ENCODE measurements around the gene MSRB1. TPM values are rescaled to one million over a fixed set of nuclear protein-coding genes. Genes with fewer than 3 reads are reported as not detected.

The MSRB1 gene
- total RNA-seq, 2 donors from 2014 or later = 20.6 to 23.5 TPM

- Histone ChIP-seq H3K27ac (ENCODE audit: low read depth, low read length) (peak within 1 kb of the TSS; percentile 12), H3K4me3 (ENCODE audit: low read length) (no peak within 1 kb of the TSS), H3K9ac (ENCODE audit: extremely low read depth, low read length, poor library complexity, severe bottlenecking) (no peak within 1 kb of the TSS), H3K27me3 (ENCODE audit: control insufficient read depth, insufficient read depth, low read length, poor library complexity, severe bottlenecking) (peaks cover 47% of the 10 kb centered on the region), H3K9me3 (ENCODE audit: control insufficient read depth, low read length) (no peaks in the 10 kb centered on the region), H3K36me3 (ENCODE audit: control insufficient read depth, insufficient read depth, low read length) (peaks cover 29% of the 10 kb centered on the region), H3K4me1 (ENCODE audit: control insufficient read depth, insufficient read depth, low read length) (no peaks in the 10 kb centered on the region)
- TF ChIP-seq CTCF (conservative IDR thresholded peaks at IDR 0.05) = no peak
- Mint-ChIP-seq H3K36me3 (ENCODE audit: low read depth) (peaks cover 3% of the 10 kb centered on the region), H3K9me3 (no peaks in the 10 kb centered on the region), H3K4me3 (peak within 1 kb of the TSS; percentile 9), H3K4me1 (peaks cover 5% of the 10 kb centered on the region), H3K27me3 (ENCODE audit: insufficient read depth) (peaks cover 41% of the 10 kb centered on the region), H3K27ac (no peak within 1 kb of the TSS)
- WGBS, 2 experiments (ENCODE audit: insufficient coverage in 1 of 2, insufficient read length in 1 of 2) = 60 to 71% methylated on average over 1 to 6 of the region's 6 CpGs
- no peak for DNase-seq
These were observed 38.4 kb upstream of the MSRB1 start, which contains the start of gene NOXO1 for GRCh38 chr16:1981398-1981836. NOXO1 (minus strand) TSS chr16:1981469; CDS start chr16:1981179, 290 bp downstream.

GRCh38 chr16:1980770-1981087 lies 37.7 kb upstream of the MSRB1 start:
- H3K9ac ChIP-seq (ENCODE audit: extremely low read depth, low read length, poor library complexity, severe bottlenecking) = no peak overlapping the region
- no peak for TF ChIP-seq CTCF (conservative IDR thresholded peaks at IDR 0.05)
- H3K27ac Mint-ChIP-seq = no peak overlapping the region
- peaks cover 5% of the 10 kb centered on the region for H3K4me1 Mint-ChIP-seq
- H3K27me3 Mint-ChIP-seq (ENCODE audit: insufficient read depth) = peaks cover 41% of the 10 kb centered on the region
- no peaks in the 10 kb centered on the region for H3K4me1 ChIP-seq (ENCODE audit: control insufficient read depth, insufficient read depth, low read length)
- no peaks in the 10 kb centered on the region for H3K9me3 Mint-ChIP-seq
- 62 to 64% methylated on average over 5 to 16 of the region's 16 CpGs for WGBS, 2 experiments (ENCODE audit: insufficient coverage in 1 of 2, insufficient read length in 1 of 2)
- DNase-seq = no peak
- peaks cover 47% of the 10 kb centered on the region for H3K27me3 ChIP-seq (ENCODE audit: control insufficient read depth, insufficient read depth, low read length, poor library complexity, severe bottlenecking)
- peaks cover 6% of the 10 kb centered on the region for H3K36me3 Mint-ChIP-seq (ENCODE audit: low read depth)
- H3K9me3 ChIP-seq (ENCODE audit: control insufficient read depth, low read length) = no peaks in the 10 kb centered on the region
- no peak overlapping the region for H3K4me3 Mint-ChIP-seq
- H3K36me3 ChIP-seq (ENCODE audit: control insufficient read depth, insufficient read depth, low read length) = peaks cover 29% of the 10 kb centered on the region
- H3K4me3 ChIP-seq (ENCODE audit: low read length) = no peak overlapping the region
- no peak overlapping the region for H3K27ac ChIP-seq (ENCODE audit: low read depth, low read length)

- H3K4me1 Mint-ChIP-seq = peaks cover 5% of the 10 kb centered on the region
- H3K27me3 Mint-ChIP-seq (ENCODE audit: insufficient read depth) = peaks cover 41% of the 10 kb centered on the region
- H3K9ac ChIP-seq (ENCODE audit: extremely low read depth, low read length, poor library complexity, severe bottlenecking) = no peak overlapping the region
These were observed 37.2 kb upstream of the MSRB1 start for GRCh38 chr16:1980030-1980769.

More at GRCh38 chr16:1980030-1980769, 37.2 kb upstream of the MSRB1 start:
- H3K27ac Mint-ChIP-seq = no peak overlapping the region
- Histone ChIP-seq H3K36me3 (ENCODE audit: control insufficient read depth, insufficient read depth, low read length) (peaks cover 25% of the 10 kb centered on the region), H3K9me3 (ENCODE audit: control insufficient read depth, low read length) (no peaks in the 10 kb centered on the region), H3K27ac (ENCODE audit: low read depth, low read length) (no peak overlapping the region), H3K27me3 (ENCODE audit: control insufficient read depth, insufficient read depth, low read length, poor library complexity, severe bottlenecking) (peaks cover 47% of the 10 kb centered on the region), H3K4me1 (ENCODE audit: control insufficient read depth, insufficient read depth, low read length) (no peaks in the 10 kb centered on the region), H3K4me3 (ENCODE audit: low read length) (no peak overlapping the region)
- WGBS, 2 experiments (ENCODE audit: insufficient coverage in 1 of 2, insufficient read length in 1 of 2) = 13 to 24% methylated on average over 19 to 53 of the region's 53 CpGs
- peak overlapping the region; percentile 9 for H3K4me3 Mint-ChIP-seq
- DNase-seq = peak; percentile 72
- H3K36me3 Mint-ChIP-seq (ENCODE audit: low read depth) = peaks cover 8% of the 10 kb centered on the region
- no peak for TF ChIP-seq CTCF (conservative IDR thresholded peaks at IDR 0.05)
- H3K9me3 Mint-ChIP-seq = no peaks in the 10 kb centered on the region

Measured in endodermal cell (in vitro differentiated cells).